Type B pancreatic cell (in vitro differentiated cells): ENCODE results near the gene ATG16L2. TPM values are rescaled to one million over a fixed set of nuclear protein-coding genes. Genes with fewer than 3 reads are reported as not detected.

ENCODE experiments used
- DNase-seq: peaks from one replicate; pipeline ENCODE4 v3.0.0; 2021; ENCODE audit warnings: mixed read lengths; ENCODE audit not compliant: unreplicated experiment; ENCODE audit errors: extremely low spot score
- H3K27ac Mint-ChIP-seq: 2 replicates; pipeline ENCODE4 v1.8.0; 2021; ENCODE audit warnings: mild to moderate bottlenecking, mixed read lengths
- H3K27me3 Mint-ChIP-seq: 2 replicates; pipeline ENCODE4 v1.8.0; 2021; ENCODE audit warnings: mixed read lengths
- H3K36me3 Mint-ChIP-seq: 2 replicates; pipeline ENCODE4 v1.8.0; 2021; ENCODE audit warnings: mixed read lengths
- H3K4me1 Mint-ChIP-seq: one replicate; pipeline ENCODE4 v1.8.0; 2021; ENCODE audit warnings: mixed read lengths; ENCODE audit not compliant: unreplicated experiment
- H3K4me3 Mint-ChIP-seq: 2 replicates; pipeline ENCODE4 v1.8.0; 2021; ENCODE audit warnings: mild to moderate bottlenecking, mixed read lengths
- H3K9me3 Mint-ChIP-seq: 2 replicates; pipeline ENCODE4 v1.8.0; 2021; ENCODE audit warnings: mixed read lengths
- CTCF ChIP-seq: fragments of 200-600 bp; sonication (generic); conservative IDR thresholded peaks from 2 replicates; pipeline ENCODE4 v1.5.0; 2021; ENCODE audit warnings: antibody characterized with exemption, mild to moderate bottlenecking
- long read RNA-seq: library from polyadenylated mRNA; unstranded; transcript quantifications from one replicate; pipeline ENCODE4 v2.0.0, GENCODE V29; 2020
- total RNA-seq: library from RNA; stranded (reverse); gene quantifications from 2 replicates; pipeline ENCODE4 v1.2.1, GENCODE V29; 2021; ENCODE audit warnings: low replicate concordance

ATG16L2 gene
- 26.3 and 29.5 TPM in 2 replicates for total RNA-seq
- long read RNA-seq, partial matches to known transcripts = 0 of 3 reads
- long read RNA-seq, other reads (novel, unspliced or antisense) = 2 of 3 reads

DNA sequence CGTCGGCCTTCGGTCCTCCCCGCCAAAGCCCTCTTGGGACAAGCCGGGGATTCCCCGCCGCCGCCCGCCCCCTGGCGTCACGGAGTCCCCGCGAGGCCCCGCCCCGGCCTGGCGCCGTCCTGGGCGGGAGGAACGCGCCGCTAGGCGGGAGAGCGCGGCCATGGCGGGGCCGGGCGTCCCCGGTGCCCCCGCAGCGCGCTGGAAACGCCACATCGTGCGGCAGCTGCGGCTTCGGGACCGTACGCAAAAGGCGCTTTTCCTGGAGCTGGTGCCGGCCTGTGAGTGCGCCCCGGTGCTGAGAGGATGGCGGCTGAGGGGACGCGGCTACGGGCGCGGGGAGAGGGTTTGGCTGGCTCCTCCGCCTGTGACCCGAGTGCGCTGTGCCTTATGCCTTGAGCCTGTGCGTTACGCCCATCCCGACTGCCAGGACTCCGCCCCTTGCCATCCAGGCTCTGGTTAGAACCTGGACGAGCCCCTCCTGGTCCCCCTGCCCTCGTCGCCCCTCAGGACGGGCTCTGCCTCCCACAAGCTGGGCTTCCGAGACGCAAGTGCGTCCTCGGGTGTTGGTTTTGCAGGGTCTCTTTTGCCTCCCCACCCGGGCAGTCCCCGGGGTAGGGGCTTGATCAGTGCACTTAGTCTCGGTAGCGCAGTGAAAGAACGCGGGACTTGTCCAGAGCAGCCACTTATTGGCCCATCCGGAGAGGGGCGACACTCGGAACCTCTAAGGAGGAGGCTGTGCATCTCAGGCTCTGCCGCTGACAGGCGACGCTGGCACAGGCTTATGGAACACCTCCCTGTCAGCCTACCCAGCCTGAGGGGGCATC is at the start of gene ATG16L2:
ATG16L2 (plus strand) TSS at position 126 of the 824 bp plus-strand sequence; CDS start at position 161, 35 bp downstream.
- DNase-seq = peak; percentile 92
- Mint-ChIP-seq H3K27ac (peak within 1 kb of the TSS; percentile 95), H3K4me3 (peak within 1 kb of the TSS; percentile 97), H3K9me3 (no peaks in the 10 kb centered on the region), H3K36me3 (peaks cover 10% of the 10 kb centered on the region), H3K4me1 (peaks cover 15% of the 10 kb centered on the region), H3K27me3 (no peaks in the 10 kb centered on the region)
- peak; percentile 49 for TF ChIP-seq CTCF

DNA sequence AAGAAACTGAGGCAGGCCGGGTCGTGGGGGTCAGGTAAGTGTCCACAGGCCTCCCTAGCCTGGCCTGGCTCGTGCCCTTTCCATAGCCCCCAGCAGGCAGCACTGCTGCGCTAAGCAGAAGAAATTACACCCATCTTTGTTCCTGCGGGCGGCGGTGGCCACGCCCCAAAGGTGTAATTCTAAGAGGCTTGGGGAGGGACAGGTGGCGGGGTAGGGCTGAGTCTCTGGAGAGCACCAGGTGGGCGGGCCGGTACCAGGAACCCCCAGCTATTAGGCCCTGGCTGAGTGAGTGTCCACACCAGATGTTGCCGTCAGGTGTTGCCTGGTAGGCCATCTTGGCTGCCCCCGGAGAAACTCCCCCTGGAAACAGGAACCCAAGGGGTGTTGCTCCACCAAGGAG is 49.7 kb upstream of the ATG16L2 start:
- Mint-ChIP-seq H3K27me3 (no peaks in the 10 kb centered on the region), H3K9me3 (no peaks in the 10 kb centered on the region), H3K36me3 (peaks cover 9% of the 10 kb centered on the region), H3K4me1 (peaks cover 47% of the 10 kb centered on the region), H3K27ac (peak overlapping the region; percentile 58), H3K4me3 (no peak overlapping the region)
- DNase-seq = no peak
- no peak for TF ChIP-seq CTCF

GRCh38 chr11:72766152-72766902 is 47.9 kb upstream of the ATG16L2 start:
- no peaks in the 10 kb centered on the region for H3K27me3 Mint-ChIP-seq
- H3K36me3 Mint-ChIP-seq = peaks cover 1% of the 10 kb centered on the region
- DNase-seq = no peak
- H3K4me3 Mint-ChIP-seq = no peak overlapping the region
- H3K4me1 Mint-ChIP-seq = peaks cover 41% of the 10 kb centered on the region
- no peaks in the 10 kb centered on the region for H3K9me3 Mint-ChIP-seq
- no peak for TF ChIP-seq CTCF
- H3K27ac Mint-ChIP-seq = peak overlapping the region; percentile 8

- DNase-seq = no peak
- H3K27me3 Mint-ChIP-seq = no peaks in the 10 kb centered on the region
- H3K27ac Mint-ChIP-seq = peak overlapping the region; percentile 73
- no peaks in the 10 kb centered on the region for H3K36me3 Mint-ChIP-seq
- TF ChIP-seq CTCF = no peak
- H3K4me1 Mint-ChIP-seq = peaks cover 40% of the 10 kb centered on the region
- no peak overlapping the region for H3K4me3 Mint-ChIP-seq
- no peaks in the 10 kb centered on the region for H3K9me3 Mint-ChIP-seq
These were observed 46.8 kb upstream of the ATG16L2 start for GRCh38 chr11:72767203-72768062.

DNA sequence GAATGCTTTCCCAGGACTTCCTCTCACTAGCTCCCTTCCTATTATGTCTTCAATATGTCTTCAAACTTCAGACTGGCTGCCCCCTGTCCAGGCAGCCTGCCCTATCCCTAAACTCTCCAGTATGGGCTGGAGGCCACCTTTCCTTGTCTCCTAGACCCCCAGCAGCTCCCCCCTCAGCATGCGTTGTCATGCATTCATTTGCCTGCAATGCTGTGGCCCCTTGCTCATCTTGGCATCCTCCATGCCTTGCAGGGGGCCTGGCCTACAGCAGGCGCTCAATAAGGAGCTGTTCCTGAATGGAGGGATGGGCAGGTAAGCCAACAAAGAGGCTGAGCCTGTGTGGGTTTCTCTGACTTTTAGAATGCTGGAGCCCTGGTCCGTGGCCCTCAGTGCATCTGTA is 45.6 kb upstream of the ATG16L2 start:
- peaks cover 48% of the 10 kb centered on the region for H3K4me1 Mint-ChIP-seq
- no peak for TF ChIP-seq CTCF
- DNase-seq = no peak
- no peaks in the 10 kb centered on the region for H3K9me3 Mint-ChIP-seq
- no peaks in the 10 kb centered on the region for H3K27me3 Mint-ChIP-seq
- H3K36me3 Mint-ChIP-seq = no peaks in the 10 kb centered on the region
- H3K4me3 Mint-ChIP-seq = no peak overlapping the region
- peak overlapping the region; percentile 73 for H3K27ac Mint-ChIP-seq
